ENCODE data around the gene KRT23. TPM values are rescaled to one million over a fixed set of nuclear protein-coding genes. Genes with fewer than 3 reads are reported as not detected.
A peak's percentile ranks its signal among the peaks of the same experiment; 100 is the strongest.

KRT23 gene
- total RNA-seq, 2 donors from 2014 or later, result not detected

DNA sequence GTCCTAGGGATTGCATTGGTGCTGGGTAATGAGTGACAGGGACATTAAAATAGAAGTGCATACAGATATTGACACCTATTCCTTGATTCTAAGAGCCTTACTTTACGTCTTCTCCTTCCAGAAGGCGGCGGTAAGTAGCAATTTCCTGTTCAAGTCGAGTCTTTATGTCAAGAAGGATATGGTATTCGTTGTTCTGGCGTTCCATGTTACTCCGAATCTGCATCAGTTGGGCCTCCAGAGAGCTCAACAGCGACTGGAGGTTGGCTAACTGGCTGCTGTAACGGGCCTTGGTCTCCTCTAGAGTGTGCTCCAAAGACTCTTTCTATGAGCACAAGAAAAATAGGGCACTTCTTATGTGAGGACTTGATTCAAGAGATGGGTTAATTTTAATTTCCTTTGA lies 59.4 kb downstream of the KRT23 start:
- H3K27ac Mint-ChIP-seq, result no peak overlapping the region
- 91 to 93% methylated on average over 9 of the region's 9 CpGs for WGBS, 2 experiments (ENCODE audit: insufficient coverage in 1 of 2, insufficient read length in 1 of 2)
- H3K27me3 ChIP-seq (ENCODE audit: control insufficient read depth, insufficient read depth, low read length, poor library complexity, severe bottlenecking), result no peaks in the 10 kb centered on the region
- H3K27me3 Mint-ChIP-seq (ENCODE audit: insufficient read depth), result no peaks in the 10 kb centered on the region
- no peak overlapping the region for H3K4me3 Mint-ChIP-seq
- DNase-seq, result no peak
- H3K9ac ChIP-seq (ENCODE audit: extremely low read depth, low read length, poor library complexity, severe bottlenecking), result no peak overlapping the region
- no peaks in the 10 kb centered on the region for H3K4me1 ChIP-seq (ENCODE audit: control insufficient read depth, insufficient read depth, low read length)
- TF ChIP-seq CTCF (conservative IDR thresholded peaks at IDR 0.05), result no peak
- peaks cover 9% of the 10 kb centered on the region for H3K4me1 Mint-ChIP-seq
- H3K9me3 ChIP-seq (ENCODE audit: control insufficient read depth, low read length), result peaks cover 7% of the 10 kb centered on the region
- H3K9me3 Mint-ChIP-seq, result no peaks in the 10 kb centered on the region
- no peak overlapping the region for H3K4me3 ChIP-seq (ENCODE audit: low read length)
- H3K36me3 ChIP-seq (ENCODE audit: control insufficient read depth, insufficient read depth, low read length), result no peaks in the 10 kb centered on the region
- H3K36me3 Mint-ChIP-seq (ENCODE audit: low read depth), result no peaks in the 10 kb centered on the region
- no peak overlapping the region for H3K27ac ChIP-seq (ENCODE audit: low read depth, low read length)

- TF ChIP-seq CTCF (conservative IDR thresholded peaks at IDR 0.05), result no peak
- Mint-ChIP-seq H3K36me3 (ENCODE audit: low read depth) (no peaks in the 10 kb centered on the region), H3K27ac (no peak overlapping the region), H3K4me3 (no peak overlapping the region), H3K4me1 (peaks cover 13% of the 10 kb centered on the region), H3K27me3 (ENCODE audit: insufficient read depth) (no peaks in the 10 kb centered on the region), H3K9me3 (no peaks in the 10 kb centered on the region)
- H3K9me3 ChIP-seq (ENCODE audit: control insufficient read depth, low read length), result peaks cover 7% of the 10 kb centered on the region
- no peaks in the 10 kb centered on the region for H3K36me3 ChIP-seq (ENCODE audit: control insufficient read depth, insufficient read depth, low read length)
- no peaks in the 10 kb centered on the region for H3K27me3 ChIP-seq (ENCODE audit: control insufficient read depth, insufficient read depth, low read length, poor library complexity, severe bottlenecking)
- DNase-seq, result no peak
- no peak overlapping the region for H3K4me3 ChIP-seq (ENCODE audit: low read length)
- 92% methylated on average over 1 of the region's 1 CpG; no CpG with 5 or more reads in 1 of the 2 experiments for WGBS, 2 experiments (ENCODE audit: insufficient coverage in 1 of 2, insufficient read length in 1 of 2)
- H3K9ac ChIP-seq (ENCODE audit: extremely low read depth, low read length, poor library complexity, severe bottlenecking), result no peak overlapping the region
- H3K27ac ChIP-seq (ENCODE audit: low read depth, low read length), result no peak overlapping the region
- H3K4me1 ChIP-seq (ENCODE audit: control insufficient read depth, insufficient read depth, low read length), result no peaks in the 10 kb centered on the region
Measured at GRCh38 chr17:40873801-40874200, 63.6 kb downstream of the KRT23 start.

- H3K4me3 Mint-ChIP-seq, result no peak overlapping the region
- no peak overlapping the region for H3K27ac Mint-ChIP-seq
- DNase-seq, result no peak
- no peaks in the 10 kb centered on the region for H3K4me1 ChIP-seq (ENCODE audit: control insufficient read depth, insufficient read depth, low read length)
- H3K27me3 ChIP-seq (ENCODE audit: control insufficient read depth, insufficient read depth, low read length, poor library complexity, severe bottlenecking), result no peaks in the 10 kb centered on the region
- no peaks in the 10 kb centered on the region for H3K27me3 Mint-ChIP-seq (ENCODE audit: insufficient read depth)
- no peaks in the 10 kb centered on the region for H3K36me3 ChIP-seq (ENCODE audit: control insufficient read depth, insufficient read depth, low read length)
- H3K27ac ChIP-seq (ENCODE audit: low read depth, low read length), result no peak overlapping the region
- H3K4me3 ChIP-seq (ENCODE audit: low read length), result no peak overlapping the region
- H3K4me1 Mint-ChIP-seq, result peaks cover 9% of the 10 kb centered on the region
- peak; percentile 38 for TF ChIP-seq CTCF (conservative IDR thresholded peaks at IDR 0.05)
- peaks cover 7% of the 10 kb centered on the region for H3K9me3 ChIP-seq (ENCODE audit: control insufficient read depth, low read length)
- no peaks in the 10 kb centered on the region for H3K9me3 Mint-ChIP-seq
- no peaks in the 10 kb centered on the region for H3K36me3 Mint-ChIP-seq (ENCODE audit: low read depth)
- H3K9ac ChIP-seq (ENCODE audit: extremely low read depth, low read length, poor library complexity, severe bottlenecking), result no peak overlapping the region
Measured at GRCh38 chr17:40873255-40873654, 64.2 kb downstream of the KRT23 start.

Other genes starting within 250 kb of the KRT23 start
- gene KRT24, start 233.9 kb downstream of the KRT23 start, total RNA-seq, result not detected
- gene KRT25, start 182.3 kb downstream of the KRT23 start, total RNA-seq, result not detected
- not detected for gene KRT26, start 165.4 kb downstream of the KRT23 start, total RNA-seq
- not detected for gene KRT27, start 155.1 kb downstream of the KRT23 start, total RNA-seq
- gene KRT28, start 137.7 kb downstream of the KRT23 start, total RNA-seq, result not detected
- 10 to 100 TPM; 22.3 to 46.8 TPM for gene KRT10, start 115.0 kb downstream of the KRT23 start, total RNA-seq
- not detected for gene KRT12, start 70.4 kb downstream of the KRT23 start, total RNA-seq
- not detected for gene KRT20, start 52.4 kb downstream of the KRT23 start, total RNA-seq
- not detected for gene KRT39, start 29.3 kb upstream of the KRT23 start, total RNA-seq
- gene KRT40, start 46.7 kb upstream of the KRT23 start, total RNA-seq, result not detected
- gene KRTAP3-3, start 56.5 kb upstream of the KRT23 start, total RNA-seq, result not detected
- gene KRTAP3-2, start 62.3 kb upstream of the KRT23 start, total RNA-seq, result not detected
- gene KRTAP3-1, start 71.5 kb upstream of the KRT23 start, total RNA-seq, result not detected
- gene KRTAP1-5, start 89.6 kb upstream of the KRT23 start, total RNA-seq, result not detected
- not detected for gene KRTAP1-4, start 92.5 kb upstream of the KRT23 start, total RNA-seq
- gene KRTAP1-3, start 97.2 kb upstream of the KRT23 start, total RNA-seq, result not detected
- gene KRTAP1-1, start 103.8 kb upstream of the KRT23 start, total RNA-seq, result not detected
- not detected for gene KRTAP2-1, start 109.7 kb upstream of the KRT23 start, total RNA-seq
- gene KRTAP2-2, start 117.6 kb upstream of the KRT23 start, total RNA-seq, result not detected
- not detected for gene KRTAP2-3, start 122.5 kb upstream of the KRT23 start, total RNA-seq
- gene KRTAP2-4, start 128.2 kb upstream of the KRT23 start, total RNA-seq, result not detected
- not detected for gene KRTAP4-7, start 146.5 kb upstream of the KRT23 start, total RNA-seq
- not detected for gene KRTAP4-8, start 160.5 kb upstream of the KRT23 start, total RNA-seq
- not detected for gene KRTAP4-16, start 164.6 kb upstream of the KRT23 start, total RNA-seq
- gene KRTAP4-9, start 167.7 kb upstream of the KRT23 start, total RNA-seq, result not detected
- gene KRTAP4-11, start 180.7 kb upstream of the KRT23 start, total RNA-seq, result not detected
- not detected for gene KRTAP4-12, start 186.5 kb upstream of the KRT23 start, total RNA-seq
- not detected for gene KRTAP4-6, start 202.9 kb upstream of the KRT23 start, total RNA-seq
- gene KRTAP4-5, start 212.2 kb upstream of the KRT23 start, total RNA-seq, result not detected
- not detected for gene KRTAP4-4, start 223.1 kb upstream of the KRT23 start, total RNA-seq
- gene KRTAP4-3, start 230.6 kb upstream of the KRT23 start, total RNA-seq, result not detected
- not detected for gene KRTAP4-2, start 240.6 kb upstream of the KRT23 start, total RNA-seq
- not detected for gene KRTAP4-1, start 247.3 kb upstream of the KRT23 start, total RNA-seq

All from endodermal cell (in vitro differentiated cells).